HG02798 (cell line): ENCODE measurements around the gene TNNT2.

ENCODE experiments used
- ATAC-seq: cut with Tn5 transposase; IDR thresholded peaks from one replicate; pipeline ENCODE4 v1.9.1; 2021; ENCODE audit warnings: mild to moderate bottlenecking; ENCODE audit not compliant: unreplicated experiment, poor library complexity

TNNT2 gene

DNA sequence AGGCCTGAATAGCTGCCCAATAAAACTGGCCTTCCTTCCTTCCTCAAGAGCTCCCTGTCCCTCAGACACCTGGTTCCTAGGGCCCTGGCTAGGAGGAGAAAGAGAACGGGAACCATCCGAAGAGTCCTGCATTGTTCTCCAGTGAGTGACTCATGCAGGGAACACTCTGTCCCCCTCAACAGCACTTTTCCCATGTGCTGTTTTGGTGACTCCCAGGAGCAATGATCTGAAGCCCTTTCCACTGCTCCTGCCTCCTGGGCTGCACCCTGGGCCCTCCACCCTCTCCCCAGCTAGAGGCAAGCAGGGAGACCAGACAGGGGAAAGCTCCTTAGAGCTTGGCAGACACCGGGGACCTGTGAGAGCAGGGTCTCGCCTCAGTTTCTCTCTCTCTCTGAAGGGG, 18.9 kb downstream of the TNNT2 start:
- ATAC-seq = no peak

- no peak for ATAC-seq
Measured at GRCh38 chr1:201357636-201358348, 19.7 kb downstream of the TNNT2 start.

- ATAC-seq = no peak
Measured at GRCh38 chr1:201357211-201357610, 20.3 kb downstream of the TNNT2 start.

GRCh38 chr1:201356701-201357100, 20.8 kb downstream of the TNNT2 start:
- ATAC-seq = no peak

- no peak for ATAC-seq
Measured at GRCh38 chr1:201356236-201356635, 21.2 kb downstream of the TNNT2 start.

DNA sequence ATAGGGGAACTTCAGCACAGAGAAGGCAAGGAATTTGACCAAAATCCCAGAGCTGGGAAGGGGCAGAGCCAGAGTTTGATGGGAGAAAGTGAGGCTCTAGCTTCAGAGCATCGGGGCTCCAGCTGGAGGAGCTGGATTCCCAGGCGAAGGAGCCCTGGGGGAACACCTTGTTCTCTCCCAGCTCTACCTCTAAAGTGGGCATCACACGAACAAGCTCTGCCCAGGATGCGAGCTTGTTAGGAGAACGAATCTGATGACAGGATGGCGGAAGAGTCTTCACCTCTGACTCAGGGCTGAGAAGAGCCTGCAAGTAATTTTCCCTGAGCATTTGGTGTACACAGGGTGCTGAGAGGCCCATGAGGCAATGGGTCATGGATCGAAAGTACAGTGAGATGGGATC, 22.0 kb downstream of the TNNT2 start:
- no peak for ATAC-seq

- ATAC-seq = no peak
Measured at GRCh38 chr1:201354901-201355295, 22.6 kb downstream of the TNNT2 start.

- no peak for ATAC-seq
Measured at GRCh38 chr1:201354151-201354900, 23.2 kb downstream of the TNNT2 start.

GRCh38 chr1:201353186-201353940, 24.1 kb downstream of the TNNT2 start:
- ATAC-seq = no peak

DNA sequence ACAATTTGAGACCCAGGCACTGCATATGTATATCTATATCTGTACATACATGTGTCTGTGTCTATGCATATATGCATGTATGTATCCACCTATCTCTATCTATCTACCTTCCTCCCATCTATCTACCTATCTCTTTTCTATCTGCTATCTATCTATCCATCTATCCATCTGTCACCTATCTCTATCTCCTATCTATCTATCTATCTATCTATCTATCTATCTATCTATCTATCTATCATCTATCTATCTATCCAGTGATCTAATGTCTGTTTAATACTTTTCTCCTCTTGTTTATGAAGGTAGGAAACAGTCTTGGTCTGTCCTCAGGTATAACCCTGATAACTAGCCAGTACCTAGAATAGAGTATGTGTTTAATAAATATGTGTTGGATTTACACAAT, 25.9 kb downstream of the TNNT2 start:
- ATAC-seq = no peak

GRCh38 chr1:201350884-201351283, 26.6 kb downstream of the TNNT2 start:
- ATAC-seq = no peak

DNA sequence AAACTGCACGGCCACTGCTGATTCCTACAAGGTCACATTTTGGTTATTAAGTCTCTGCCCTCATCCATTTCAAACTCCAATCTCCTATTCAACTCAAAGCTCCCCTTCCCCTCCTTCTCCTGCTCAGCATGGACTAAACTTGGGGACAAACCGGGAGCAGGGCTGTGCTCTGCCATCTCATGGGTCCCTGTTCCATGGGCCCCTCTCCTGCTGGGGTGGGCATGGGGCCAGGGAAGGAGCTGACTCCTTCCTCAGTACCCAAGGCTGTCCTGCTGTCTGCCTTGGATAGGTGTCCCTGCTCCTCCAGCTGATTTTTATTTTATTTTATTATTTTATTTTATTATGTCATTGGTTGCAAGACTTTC, 27.1 kb downstream of the TNNT2 start:
- no peak for ATAC-seq

DNA sequence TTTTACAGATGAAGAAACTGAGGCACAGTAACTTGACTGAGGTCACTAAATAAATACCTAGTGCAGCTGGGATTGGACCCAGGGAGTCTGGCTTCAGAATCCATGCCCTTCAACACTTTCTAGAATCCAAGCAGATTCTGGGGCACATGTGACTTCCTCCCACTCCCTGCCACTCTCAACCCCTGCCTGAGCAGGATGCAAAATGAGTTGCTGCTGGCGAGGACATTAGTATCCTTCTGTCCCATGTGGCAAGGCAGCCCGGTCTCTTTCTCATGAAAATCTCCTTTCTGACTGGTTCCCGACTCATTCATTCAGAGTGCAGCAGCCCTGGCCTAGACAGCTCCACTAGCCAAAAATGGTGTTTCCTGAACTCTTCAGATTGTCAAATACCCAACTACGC, 28.4 kb downstream of the TNNT2 start:
- no peak for ATAC-seq

- peak; percentile 69 for ATAC-seq
Measured at GRCh38 chr1:201348211-201348566, 29.3 kb downstream of the TNNT2 start.

GRCh38 chr1:201347498-201348210, 29.8 kb downstream of the TNNT2 start:
- ATAC-seq = no peak

DNA sequence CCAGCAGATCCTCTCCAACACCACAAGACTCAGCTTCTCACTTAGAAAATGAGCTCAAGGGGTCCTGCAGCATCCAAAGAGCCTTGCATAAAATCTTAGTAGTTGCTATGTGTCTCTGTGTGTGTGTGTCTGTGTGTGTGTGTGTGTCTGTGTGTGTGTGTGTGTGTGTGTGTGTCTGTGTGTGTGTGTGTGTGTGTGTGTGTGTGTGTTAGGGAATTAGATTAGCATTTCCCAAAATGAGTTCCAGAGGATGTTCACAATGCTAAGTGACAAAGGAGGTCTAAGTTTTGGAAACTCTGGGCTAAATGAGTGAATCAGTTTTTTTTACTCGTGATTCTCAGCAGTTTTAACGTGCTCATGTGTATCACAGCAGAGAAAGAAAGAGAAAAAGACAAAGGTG, 30.5 kb downstream of the TNNT2 start:
- no peak for ATAC-seq

DNA sequence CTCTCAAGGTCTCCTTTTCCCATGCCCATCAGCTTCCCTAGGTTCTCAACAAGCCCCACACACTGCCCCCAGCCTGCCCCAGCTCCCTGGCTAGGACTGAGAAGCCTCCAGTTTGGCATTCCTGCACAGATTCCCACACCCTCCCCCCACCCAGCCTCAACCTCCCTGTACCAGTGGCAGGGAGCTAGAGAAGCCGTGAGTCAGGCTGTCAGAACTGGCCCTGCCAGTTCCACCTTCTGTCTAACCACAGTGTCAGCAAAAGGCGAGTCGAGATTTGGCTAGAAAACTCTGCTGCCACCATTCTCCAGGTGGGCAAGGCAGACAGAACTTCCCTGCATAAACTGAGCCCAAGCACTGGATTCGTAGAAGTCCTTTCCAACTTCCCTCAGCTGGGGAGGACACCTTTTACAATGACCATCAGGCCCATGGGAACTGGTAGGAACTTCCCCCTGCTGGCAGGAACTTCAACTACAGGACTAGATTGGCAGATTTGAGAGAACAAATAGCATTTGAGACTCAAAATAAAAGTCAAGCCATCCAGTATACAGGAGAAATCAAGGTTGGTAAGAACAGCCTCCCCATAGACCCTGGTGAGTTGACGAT, 31.0 kb downstream of the TNNT2 start:
- ATAC-seq = no peak

GRCh38 chr1:201345081-201345355, 32.5 kb downstream of the TNNT2 start:
- no peak for ATAC-seq

DNA sequence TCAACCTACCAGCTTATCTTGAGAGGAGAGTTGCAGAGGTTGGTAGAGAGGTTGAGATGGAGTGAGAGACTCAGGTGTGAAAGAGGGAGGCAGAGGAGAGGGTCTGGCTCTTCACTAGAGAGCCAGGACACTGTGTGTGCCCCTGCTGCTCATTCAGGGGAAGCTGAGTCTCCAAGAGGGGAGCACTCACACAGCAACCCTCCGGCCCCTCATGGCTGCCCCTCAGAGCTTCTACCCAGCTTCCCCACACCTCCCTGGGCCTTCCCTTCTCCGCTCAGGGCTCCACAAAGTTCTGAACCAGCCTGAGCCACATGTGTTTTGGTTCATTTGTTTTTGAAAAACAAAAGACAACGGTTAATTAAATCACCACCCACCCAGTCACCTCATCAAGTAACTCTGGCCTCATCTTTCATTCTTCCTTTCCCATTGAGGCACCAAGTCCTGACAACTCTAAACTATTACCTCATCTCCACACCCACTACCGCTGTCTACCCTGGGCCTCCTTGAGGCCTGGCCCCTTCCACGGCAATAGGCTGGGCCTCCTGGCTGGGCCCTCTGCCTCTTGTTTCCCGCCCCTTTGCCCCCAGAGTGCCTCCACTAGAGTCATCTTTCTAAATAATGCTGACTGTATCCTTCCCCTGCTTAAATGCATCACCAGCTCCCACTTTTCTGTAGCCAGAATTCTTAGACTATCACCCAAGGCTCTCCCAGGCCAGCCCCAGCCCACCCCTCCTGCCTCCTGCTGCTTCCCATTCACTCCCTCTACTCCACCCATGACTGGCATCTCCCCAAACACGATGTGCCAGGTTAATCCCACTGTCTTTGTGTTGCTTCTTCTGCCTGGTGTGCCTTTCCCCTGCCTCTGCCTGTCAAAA, 33.0 kb downstream of the TNNT2 start:
- no peak for ATAC-seq

DNA sequence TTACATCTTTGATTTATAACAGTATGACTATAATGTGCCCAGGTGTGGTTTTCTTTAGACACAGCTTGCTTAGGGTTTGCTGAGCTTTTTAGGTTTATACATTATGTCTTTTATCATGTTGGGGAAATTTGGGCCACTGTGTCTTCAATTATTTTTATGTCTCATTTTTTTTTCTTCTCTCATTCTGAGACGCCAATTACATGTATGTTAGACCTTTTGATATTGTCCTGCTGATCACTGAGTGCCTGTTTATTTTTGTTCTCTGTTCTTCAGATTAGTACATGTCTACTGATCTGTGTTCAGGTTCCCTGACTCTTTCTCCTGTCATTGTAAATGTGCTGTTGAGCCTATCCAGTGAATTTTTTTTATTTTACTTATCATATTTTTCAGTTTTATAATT, 36.1 kb downstream of the TNNT2 start:
- ATAC-seq = no peak
